Measurements from ENCODE around the gene ASIC2. TPM values are rescaled to one million over a fixed set of nuclear protein-coding genes. Genes with fewer than 3 reads are reported as not detected.

The ASIC2 gene
- total and polyA plus RNA-seq, 2 donors (not counting 3 experiments of a cell fraction or from before 2014, with no cell fraction given) = not detected

DNA sequence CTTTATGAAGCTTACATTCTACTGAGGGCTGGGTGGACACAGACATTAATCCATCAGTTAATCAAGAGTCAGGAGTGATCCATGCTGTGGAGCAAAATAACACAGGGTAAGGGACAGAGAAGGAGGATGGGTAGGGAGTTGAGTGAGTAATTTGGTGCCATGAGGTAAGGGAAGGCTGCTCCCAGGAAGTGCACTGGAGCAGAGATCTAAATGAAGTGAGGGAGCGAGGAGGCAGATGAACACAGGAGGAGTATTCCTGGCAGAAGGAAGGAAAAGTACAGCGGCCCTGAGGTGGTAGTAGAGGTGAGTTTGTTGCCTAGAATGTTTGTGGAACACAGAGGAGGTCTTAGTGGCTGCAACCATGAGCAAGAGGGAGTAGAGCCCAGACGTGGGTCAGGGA lies 34.8 kb downstream of the ASIC2 start:
- CTCF ChIA-PET = no interaction called here
- POLR2A ChIA-PET = no interaction called here
- no peak for DNase-seq (ENCODE audit: low read depth, low spot score)

More for the DNA sequence above, 34.8 kb downstream of the ASIC2 start:
- Histone ChIP-seq H4K20me1 (replicated peaks; ENCODE audit: control insufficient read depth, extremely low read depth, insufficient read depth, low read length) (no peaks in the 10 kb centered on the region), H3K9ac (replicated peaks; ENCODE audit: extremely low read depth, insufficient read depth, low read length) (no peak overlapping the region), H3K27ac (ENCODE audit: insufficient read depth, low read depth, low read length) (no peak overlapping the region), H3K4me1 (ENCODE audit: control insufficient read depth, extremely low read depth, insufficient read depth, low read length) (no peaks in the 10 kb centered on the region), H2AFZ (ENCODE audit: low read depth, low read length) (no peak overlapping the region), H3K9me3 (replicated peaks; ENCODE audit: control insufficient read depth, insufficient read depth, low read length) (no peaks in the 10 kb centered on the region), H3K36me3 (ENCODE audit: control insufficient read depth in 2 of 2, extremely low read depth in 1 of 2, insufficient read depth in 2 of 2, low read length in 2 of 2) (no peaks in the 10 kb centered on the region), H3K4me2 (ENCODE audit: insufficient read depth, low read length) (no peak overlapping the region), H3K79me2 (ENCODE audit: control insufficient read depth, insufficient read depth, low read length) (no peaks in the 10 kb centered on the region), H3K9me1 (replicated peaks; ENCODE audit: control insufficient read depth, extremely low read depth, insufficient read depth, low read length) (no peaks in the 10 kb centered on the region), H3K27me3 (ENCODE audit: control insufficient read depth in 2 of 2, insufficient read depth in 2 of 2, low read length in 2 of 2) (no peaks in the 10 kb centered on the region), H3K4me3 (replicated peaks in 1 of 3; ENCODE audit: insufficient read depth in 1 of 3, low read depth in 1 of 3, low read length in 3 of 3) (no peak overlapping the region)
- dilution Hi-C loops (cut with MboI; ENCODE audit: extremely low pct_ligation_motif_present, low sequenced_read_pairs) = no loop called here
- TF ChIP-seq POLR2A (IDR thresholded peaks at IDR 0.05; ENCODE audit: low read depth, low read length) = no peak
- TF ChIP-seq POLR2AphosphoS5 (IDR thresholded peaks at IDR 0.05; ENCODE audit: insufficient read depth, low read depth, low read length) = no peak
- TF ChIP-seq EZH2 (IDR thresholded peaks at IDR 0.05; ENCODE audit: borderline replicate concordance, low read depth, low read length, severe bottlenecking) = no peak
- no peak for TF ChIP-seq FOS (IDR thresholded peaks at IDR 0.05; ENCODE audit: borderline replicate concordance, insufficient read depth, low read length)
- TF ChIP-seq, protein P1, sequence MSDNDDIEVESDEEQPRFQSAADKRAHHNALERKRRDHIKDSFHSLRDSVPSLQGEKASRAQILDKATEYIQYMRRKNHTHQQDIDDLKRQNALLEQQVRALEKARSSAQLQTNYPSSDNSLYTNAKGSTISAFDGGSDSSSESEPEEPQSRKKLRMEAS (IDR thresholded peaks at IDR 0.05; ENCODE audit: insufficient read depth, insufficient read length) = no peak
- TF ChIP-seq JUN (IDR thresholded peaks at IDR 0.05; ENCODE audit: borderline replicate concordance, insufficient read depth, insufficient read length, low read depth) = no peak
- no peak for TF ChIP-seq CTCF (IDR thresholded peaks at IDR 0.05; ENCODE audit: extremely low read depth in 1 of 2, insufficient read depth in 1 of 2, low read depth in 1 of 2, low read length in 2 of 2)
- no peak for TF ChIP-seq GATA2 (IDR thresholded peaks at IDR 0.05; ENCODE audit: insufficient read depth, insufficient read length, low read depth, low read length)
- no peak for FAIRE-seq
- intact Hi-C loops (cut with micrococcal nuclease) = no loop called here
- BruUV-seq (replicated peaks) = no TSS peak

Measured in endothelial cell of umbilical vein (primary cell).